ENCODE data around the gene SIPA1L3.

Gene SIPA1L3

DNA sequence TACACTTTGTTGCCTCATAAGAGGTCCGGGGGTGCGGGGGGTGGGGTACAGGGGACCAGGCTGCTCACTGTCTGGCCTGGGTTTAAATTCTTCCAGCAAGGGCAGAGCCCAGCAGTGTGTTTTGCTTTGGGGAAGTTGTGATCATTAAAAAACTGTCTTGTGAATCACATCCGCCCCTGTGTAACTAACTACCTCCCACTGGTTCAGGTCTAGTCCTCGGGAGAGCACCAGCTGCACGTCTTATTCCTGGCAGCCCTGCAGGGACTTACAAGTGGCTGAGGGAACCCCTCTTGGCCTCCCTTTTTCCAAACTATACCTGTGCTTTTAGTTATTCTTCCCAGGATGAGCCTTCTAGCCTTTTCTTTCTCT is 127.5 kb downstream of the SIPA1L3 start:
- DNase-seq = no peak
- no peaks in the 10 kb centered on the region for H3K9me3 ChIP-seq (ENCODE audit: severe bottlenecking)
- TF ChIP-seq, protein P1, sequence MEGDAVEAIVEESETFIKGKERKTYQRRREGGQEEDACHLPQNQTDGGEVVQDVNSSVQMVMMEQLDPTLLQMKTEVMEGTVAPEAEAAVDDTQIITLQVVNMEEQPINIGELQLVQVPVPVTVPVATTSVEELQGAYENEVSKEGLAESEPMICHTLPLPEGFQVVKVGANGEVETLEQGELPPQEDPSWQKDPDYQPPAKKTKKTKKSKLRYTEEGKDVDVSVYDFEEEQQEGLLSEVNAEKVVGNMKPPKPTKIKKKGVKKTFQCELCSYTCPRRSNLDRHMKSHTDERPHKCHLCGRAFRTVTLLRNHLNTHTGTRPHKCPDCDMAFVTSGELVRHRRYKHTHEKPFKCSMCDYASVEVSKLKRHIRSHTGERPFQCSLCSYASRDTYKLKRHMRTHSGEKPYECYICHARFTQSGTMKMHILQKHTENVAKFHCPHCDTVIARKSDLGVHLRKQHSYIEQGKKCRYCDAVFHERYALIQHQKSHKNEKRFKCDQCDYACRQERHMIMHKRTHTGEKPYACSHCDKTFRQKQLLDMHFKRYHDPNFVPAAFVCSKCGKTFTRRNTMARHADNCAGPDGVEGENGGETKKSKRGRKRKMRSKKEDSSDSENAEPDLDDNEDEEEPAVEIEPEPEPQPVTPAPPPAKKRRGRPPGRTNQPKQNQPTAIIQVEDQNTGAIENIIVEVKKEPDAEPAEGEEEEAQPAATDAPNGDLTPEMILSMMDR (IDR thresholded peaks at IDR 0.05; ENCODE audit: low read depth, low read length) = no peak
- H3K27me3 ChIP-seq (ENCODE audit: insufficient read depth, low read depth, severe bottlenecking) = no peaks in the 10 kb centered on the region
- no peak overlapping the region; the same call in 1 of the 2 replicates for H3K27ac ChIP-seq
- no peak overlapping the region for H3K4me3 ChIP-seq (ENCODE audit: low read depth, low read length)
- H3K36me3 ChIP-seq = no peaks in the 10 kb centered on the region; the same call in 1 of the 2 replicates

DNA sequence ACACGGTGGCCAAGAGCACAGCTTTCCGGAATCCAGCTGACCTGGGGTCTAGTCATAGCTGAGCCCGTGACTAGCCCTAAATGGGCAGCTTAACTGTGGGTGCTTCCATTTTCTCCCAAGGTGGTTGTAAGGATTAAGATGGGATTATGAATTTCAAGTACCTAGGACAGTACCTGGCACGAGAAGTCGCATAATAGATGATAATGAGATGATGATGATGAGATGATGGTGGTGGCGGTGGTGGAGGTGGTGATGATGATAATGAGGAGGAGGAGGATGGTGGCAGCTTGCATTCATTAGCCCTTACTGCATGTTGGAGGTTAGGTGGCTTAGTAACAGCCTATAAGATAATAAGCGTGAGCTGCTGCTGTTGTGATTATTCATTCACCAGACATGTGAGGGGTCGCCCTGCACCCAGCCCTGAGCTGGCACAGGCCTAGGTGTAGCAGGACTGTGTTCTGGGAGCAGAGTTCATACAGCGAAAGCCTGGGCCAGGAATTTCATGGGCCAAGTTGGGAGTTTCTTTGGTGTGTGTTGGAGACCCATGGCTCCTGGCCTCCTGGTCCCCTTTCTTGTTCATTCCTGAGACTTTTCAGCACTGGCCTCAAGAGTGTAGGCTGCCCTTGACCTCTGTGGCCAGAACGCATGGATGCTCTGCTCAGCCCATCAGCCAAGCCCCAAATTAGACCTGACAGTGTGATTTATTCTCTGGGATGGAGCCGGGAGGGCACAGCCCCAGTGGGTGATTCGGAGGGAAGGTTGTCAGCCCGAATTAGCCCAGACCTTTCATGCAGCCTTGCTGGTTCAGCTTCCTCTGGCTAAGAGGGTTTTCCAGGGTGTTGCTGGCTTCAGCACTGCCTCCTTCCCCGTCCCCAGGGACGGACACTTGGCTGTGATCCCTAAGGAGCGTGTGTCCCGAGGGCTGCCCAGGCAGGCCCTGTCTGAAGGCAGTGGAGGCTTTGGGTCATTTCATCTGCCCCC is 128.8 kb downstream of the SIPA1L3 start:
- DNase-seq = peak; percentile 38
- peak overlapping the region; percentile 89 for H3K27ac ChIP-seq

DNA sequence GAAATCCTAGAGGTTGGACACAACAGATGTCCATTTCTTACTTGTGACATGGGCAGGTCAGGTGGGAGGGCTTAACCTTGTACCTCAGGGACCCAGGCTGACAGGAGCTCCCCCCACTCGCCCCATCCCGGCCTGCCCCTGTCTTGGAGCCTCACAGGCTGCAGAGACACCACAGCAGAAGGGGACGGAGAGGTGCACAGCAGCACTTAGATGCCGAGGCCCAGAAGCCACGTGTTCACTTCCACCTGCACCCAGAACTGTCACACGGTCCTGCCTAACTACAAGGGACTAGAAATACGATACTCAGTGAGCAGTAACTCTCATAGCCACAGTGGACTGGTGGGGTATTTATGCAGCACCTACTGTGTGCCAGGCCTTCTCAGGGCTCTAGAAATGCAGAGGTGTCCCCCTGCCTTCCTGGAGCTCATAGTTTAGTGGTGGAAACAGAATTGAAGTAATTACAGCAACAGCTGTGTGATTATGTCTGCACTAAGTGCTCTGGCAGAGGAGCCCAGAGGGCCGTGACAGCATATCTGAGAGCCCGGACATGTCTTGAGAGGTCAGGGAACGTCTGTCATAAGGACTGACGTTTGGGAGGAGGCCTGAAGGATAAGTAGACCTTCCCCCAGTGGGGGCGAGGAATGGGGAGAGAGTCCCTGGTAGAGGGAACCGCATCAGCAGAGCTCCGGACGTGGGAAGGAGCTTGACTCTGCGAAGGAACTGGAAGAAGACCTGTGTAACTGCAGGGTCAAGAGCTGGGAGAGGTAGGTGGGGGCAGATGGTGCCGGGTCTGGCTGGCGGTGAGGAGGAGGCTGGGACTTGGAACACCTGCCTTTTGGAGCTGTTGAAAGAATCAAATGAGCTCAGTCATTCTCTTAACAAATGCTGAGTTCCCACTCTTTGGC is 130.0 kb downstream of the SIPA1L3 start:
- DNase-seq = peak; percentile 66
- Histone ChIP-seq H3K36me3 (no peaks in the 10 kb centered on the region; the same call in none of the 2 replicates), H3K4me3 (ENCODE audit: low read depth, low read length) (no peak overlapping the region), H3K27ac (peak overlapping the region; percentile 89), H3K9me3 (ENCODE audit: severe bottlenecking) (no peaks in the 10 kb centered on the region), H3K27me3 (ENCODE audit: insufficient read depth, low read depth, severe bottlenecking) (no peaks in the 10 kb centered on the region)
- TF ChIP-seq, protein P1 (IDR thresholded peaks at IDR 0.05; ENCODE audit: low read depth, low read length) = no peak

More for the DNA sequence above, 128.8 kb downstream of the SIPA1L3 start:
- no peaks in the 10 kb centered on the region; the same call in none of the 2 replicates for H3K36me3 ChIP-seq
- TF ChIP-seq, protein P1 (IDR thresholded peaks at IDR 0.05; ENCODE audit: low read depth, low read length) = no peak
- no peaks in the 10 kb centered on the region for H3K27me3 ChIP-seq (ENCODE audit: insufficient read depth, low read depth, severe bottlenecking)
- H3K9me3 ChIP-seq (ENCODE audit: severe bottlenecking) = no peaks in the 10 kb centered on the region
- no peak overlapping the region for H3K4me3 ChIP-seq (ENCODE audit: low read depth, low read length)

DNA sequence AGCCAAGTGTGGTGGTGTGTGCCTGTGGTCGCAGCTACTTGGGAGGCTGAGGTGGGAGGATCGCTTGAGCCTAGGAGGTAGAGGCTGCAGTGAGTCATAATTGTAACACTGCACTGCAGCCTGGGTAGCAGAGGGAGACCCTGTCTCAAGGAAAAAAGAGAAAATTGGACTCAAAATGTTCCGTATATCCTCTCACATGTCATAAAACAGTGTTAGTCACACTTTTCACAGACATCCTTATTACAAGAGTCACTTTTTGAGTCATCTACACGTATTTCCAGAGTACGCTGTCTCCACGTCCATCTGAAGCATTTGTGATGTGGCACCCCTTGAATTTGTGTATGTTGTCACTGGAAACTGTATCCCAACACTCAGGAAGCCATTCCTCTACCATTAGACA is 133.0 kb downstream of the SIPA1L3 start:
- no peaks in the 10 kb centered on the region for H3K9me3 ChIP-seq (ENCODE audit: severe bottlenecking)
- TF ChIP-seq, protein P1 (IDR thresholded peaks at IDR 0.05; ENCODE audit: low read depth, low read length) = no peak
- no peaks in the 10 kb centered on the region for H3K27me3 ChIP-seq (ENCODE audit: insufficient read depth, low read depth, severe bottlenecking)
- H3K4me3 ChIP-seq (ENCODE audit: low read depth, low read length) = no peak overlapping the region
- DNase-seq = no peak
- H3K27ac ChIP-seq = no peak overlapping the region
- H3K36me3 ChIP-seq = no peaks in the 10 kb centered on the region; the same call in none of the 2 replicates

DNA sequence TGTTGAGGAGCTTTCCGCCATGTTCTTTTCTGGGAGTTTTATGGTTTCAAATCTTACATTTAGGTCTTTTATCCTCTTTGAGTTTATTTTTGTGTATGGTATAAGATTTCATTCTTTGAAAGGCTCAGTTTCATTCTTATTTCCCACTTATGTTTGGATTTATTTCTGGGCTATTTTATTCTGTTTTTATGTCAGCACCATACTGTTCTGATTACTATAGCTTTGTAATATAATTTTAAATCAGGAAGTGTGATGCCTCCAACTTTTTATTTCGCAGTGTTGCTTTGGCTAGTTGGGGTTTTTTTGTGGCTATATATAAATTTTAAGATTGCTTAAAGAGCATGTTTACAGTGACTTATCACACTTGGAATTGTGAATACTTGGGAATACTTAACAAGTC is 135.1 kb downstream of the SIPA1L3 start:
- DNase-seq = no peak
- H3K9me3 ChIP-seq (ENCODE audit: severe bottlenecking) = no peaks in the 10 kb centered on the region
- TF ChIP-seq, protein P1 (IDR thresholded peaks at IDR 0.05; ENCODE audit: low read depth, low read length) = no peak
- no peak overlapping the region for H3K4me3 ChIP-seq (ENCODE audit: low read depth, low read length)
- no peak overlapping the region for H3K27ac ChIP-seq
- no peaks in the 10 kb centered on the region for H3K27me3 ChIP-seq (ENCODE audit: insufficient read depth, low read depth, severe bottlenecking)
- H3K36me3 ChIP-seq = no peaks in the 10 kb centered on the region; the same call in none of the 2 replicates
